ENCODE results near the gene MXI1.
"Not testable (repeated sequence)": the region's sequence is repeated elsewhere in the genome, so short reads cannot be mapped to it uniquely, and the experiment has no call there.

The MXI1 gene

GRCh38 chr10:110184398-110184797 is 23.0 kb upstream of the MXI1 start:
- no peak for DNase-seq

- DNase-seq: not testable (repeated sequence)
Observed at GRCh38 chr10:110185646-110186182, 21.7 kb upstream of the MXI1 start.

DNA sequence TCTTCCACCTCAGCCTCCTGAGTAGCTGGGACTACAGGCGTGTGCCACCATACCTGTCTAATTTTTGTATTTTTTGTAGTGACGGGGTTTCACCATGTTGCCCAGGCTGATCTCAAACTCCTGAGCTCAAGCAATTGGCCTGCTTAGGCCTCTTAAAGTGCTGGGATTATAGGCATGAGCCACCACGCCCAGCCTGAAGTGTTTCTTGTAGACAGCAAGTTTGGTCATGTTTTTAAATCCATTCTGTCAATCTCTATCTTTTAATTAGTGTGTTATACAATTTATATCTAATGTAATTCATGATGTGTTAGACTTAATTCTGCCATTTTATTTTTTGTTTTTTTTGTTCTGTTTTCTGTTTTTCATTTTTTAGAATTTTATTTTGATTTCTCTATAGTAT is 17.2 kb upstream of the MXI1 start:
- DNase-seq: no peak

GRCh38 chr10:110192552-110192951 is 14.9 kb upstream of the MXI1 start:
- DNase-seq: no peak

GRCh38 chr10:110200503-110200902 is 6.9 kb upstream of the MXI1 start:
- DNase-seq: no peak

DNA sequence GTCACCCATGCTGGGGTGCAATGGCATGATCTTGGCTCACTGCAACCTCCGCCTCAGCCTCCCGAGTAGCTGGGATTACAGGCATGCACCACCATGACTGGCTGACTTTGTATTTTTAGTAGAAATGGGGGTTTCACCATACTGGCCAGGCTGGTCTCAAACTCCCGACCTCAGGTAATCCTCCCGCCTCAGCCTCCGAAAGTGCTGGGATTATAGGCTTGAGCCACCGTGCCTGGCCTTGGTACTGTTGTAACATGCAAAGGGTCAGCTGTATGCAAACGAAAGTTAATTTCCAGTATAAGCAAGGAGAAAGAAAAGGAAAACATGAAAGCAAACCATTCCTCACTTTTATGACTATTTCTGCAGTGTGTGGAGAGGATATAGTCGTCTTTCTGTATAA is 6.4 kb upstream of the MXI1 start:
- DNase-seq: not testable (repeated sequence)

DNA sequence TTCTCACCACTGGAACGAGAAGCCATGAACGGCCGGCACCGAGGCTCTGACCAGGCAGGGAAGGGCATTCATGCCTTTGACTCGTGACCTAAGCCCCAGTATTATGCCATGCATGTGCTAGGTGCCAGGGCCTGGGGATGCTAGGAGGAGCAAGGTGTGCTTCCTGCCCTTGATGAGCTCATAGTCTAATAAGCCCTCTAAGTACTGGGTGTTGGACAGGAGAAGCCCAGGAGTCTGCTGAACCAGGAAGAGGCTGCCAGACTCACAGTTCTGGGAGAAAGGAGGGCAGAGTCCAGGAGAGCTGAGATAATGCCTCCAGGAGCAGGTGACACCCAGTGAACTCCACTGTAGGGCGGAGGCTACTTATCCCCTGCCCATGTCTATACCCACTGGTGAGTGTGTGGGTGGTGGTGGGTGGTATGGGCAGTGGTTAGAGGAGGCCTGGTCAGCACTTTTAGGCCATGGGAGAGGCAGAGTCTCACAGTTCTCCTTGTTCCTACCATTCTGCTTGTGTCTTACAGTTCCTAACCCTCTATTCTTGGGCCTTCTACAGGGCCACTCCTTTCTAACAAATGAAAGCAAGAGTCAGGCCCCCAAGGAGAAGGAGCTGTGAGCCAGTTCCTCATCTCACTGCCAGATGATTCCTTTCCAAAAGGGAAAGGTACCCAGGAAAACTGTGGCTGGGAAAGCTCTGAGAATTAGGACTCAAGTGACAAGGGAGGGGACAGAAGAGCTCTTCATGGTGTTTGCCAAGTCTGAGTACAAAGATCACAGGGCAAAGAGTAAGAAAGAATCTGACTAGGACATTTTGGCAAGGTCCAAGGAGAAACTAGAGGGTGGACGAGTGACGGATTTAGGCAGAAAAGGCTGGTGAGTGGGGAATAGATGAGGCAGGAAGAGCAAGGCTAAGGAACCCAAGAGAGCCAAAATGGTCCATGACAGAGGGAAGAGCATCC is 3.6 kb upstream of the MXI1 start:
- DNase-seq: no peak

- no peak for DNase-seq
Observed at GRCh38 chr10:110205051-110205675, 2.2 kb upstream of the MXI1 start.

GRCh38 chr10:110207805-110208613 is 604 bp downstream of the MXI1 start:
- peak; percentile 71 for DNase-seq

DNA sequence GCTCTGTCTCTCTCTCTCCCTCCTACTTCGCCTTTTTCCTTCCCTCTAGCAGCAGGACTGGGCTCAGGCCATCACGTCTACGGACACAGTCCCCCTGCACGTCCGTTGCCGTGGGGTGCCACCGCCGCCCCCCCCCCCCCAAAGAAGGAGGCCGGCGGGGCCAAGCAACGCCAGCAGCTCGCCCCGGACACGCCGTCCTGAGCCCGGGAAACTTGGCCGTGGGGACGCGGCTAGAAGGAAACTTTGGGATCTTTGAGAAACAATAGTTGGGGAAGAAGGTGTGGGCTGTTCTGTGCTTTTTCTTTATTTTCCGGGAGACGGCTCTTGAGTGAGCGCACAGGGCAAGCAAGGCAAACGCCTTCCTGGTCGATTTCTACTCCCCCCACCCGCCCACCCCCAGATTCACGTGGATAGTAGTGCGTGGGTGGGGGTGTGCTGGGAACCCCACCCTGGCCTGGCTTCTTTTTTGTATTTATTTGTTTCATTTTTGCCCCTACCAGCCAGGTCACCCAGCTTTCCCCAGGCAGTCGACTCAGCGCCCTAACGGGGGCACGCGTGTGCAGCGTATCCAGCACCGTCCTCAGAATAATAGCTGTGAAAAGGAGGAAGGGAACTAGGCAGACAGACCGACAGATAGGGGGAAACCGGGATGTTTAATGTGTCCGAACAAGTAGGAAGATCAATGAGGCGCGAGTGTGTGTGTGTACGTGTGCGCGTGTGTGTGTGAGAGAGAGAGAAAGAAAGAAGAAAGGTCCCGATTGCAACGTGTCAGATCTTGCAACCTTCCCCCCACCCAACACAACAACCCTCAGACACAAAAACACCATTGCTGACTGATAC is 1.4 kb downstream of the MXI1 start:
- no peak for DNase-seq

- DNase-seq: peak; percentile 84
Observed at GRCh38 chr10:110209454-110209925, 2.1 kb downstream of the MXI1 start.

- peak; percentile 69 for DNase-seq
Observed at GRCh38 chr10:110209926-110210673, 2.7 kb downstream of the MXI1 start.

- DNase-seq: peak; percentile 99
Observed at GRCh38 chr10:110210674-110211464, 3.5 kb downstream of the MXI1 start.

- DNase-seq: no peak
Observed at GRCh38 chr10:110211465-110211843, 4.0 kb downstream of the MXI1 start.

DNA sequence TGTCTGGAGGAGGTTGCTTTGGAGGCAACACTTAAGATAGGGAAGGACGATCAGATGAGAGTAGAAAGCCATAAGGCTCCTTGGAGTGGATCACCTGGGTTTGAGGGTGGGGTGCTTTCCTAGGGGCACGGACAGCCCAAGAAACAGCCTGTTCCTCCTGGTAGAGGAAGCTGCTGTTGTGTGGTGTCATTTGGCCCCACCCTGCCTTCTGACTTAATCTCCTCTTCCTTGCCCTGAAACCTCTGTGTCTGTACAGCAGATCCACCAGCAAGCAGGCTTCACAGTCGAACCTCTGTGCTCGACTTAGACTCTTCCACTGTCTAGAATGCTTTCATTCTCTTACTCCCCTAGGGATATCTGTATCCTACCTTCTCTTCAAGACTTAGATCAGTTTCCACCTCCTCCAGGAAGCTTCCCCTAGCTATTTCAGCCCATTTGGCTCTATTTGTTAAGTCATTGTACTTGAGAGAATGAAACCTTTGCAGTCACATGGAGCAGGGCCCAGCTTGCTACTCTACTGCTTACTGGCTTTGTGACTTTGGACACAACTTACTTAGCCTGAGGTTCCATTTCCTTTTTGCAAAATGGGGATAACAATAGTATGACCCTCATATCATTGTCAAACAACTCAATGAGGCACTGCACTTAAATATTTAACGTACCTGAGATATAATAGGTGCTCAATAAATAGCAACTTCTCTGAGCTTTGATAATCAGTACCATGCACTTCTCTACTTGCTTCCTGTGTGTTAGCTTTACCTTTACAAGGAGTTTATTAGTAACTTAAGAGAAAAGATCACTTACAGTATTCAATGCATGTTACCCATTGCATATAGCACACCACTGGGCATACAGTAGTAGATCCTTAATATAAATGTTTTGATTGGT is 5.0 kb downstream of the MXI1 start:
- DNase-seq: no peak

DNA sequence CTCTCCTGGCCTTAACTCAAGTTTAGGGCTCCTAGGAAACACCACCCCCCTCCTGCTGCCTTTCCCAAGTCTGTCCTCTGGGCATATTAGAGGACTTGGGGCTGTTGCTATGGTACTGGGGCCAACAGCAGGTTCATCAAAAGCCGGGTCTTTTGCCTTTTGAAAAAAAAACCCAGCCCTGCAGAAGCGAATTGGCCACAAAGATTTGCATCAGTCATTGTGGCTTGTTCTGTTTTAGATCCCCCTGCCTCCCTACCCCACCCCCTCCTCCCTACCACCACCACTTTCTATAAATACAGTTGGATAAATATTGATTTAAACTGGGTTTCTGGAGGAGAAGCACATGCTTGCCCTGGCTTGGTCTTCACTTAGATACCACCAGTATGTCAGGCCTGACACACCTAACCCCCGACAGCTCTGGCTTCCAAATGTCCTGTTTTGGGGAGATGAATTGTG is 7.0 kb downstream of the MXI1 start:
- DNase-seq: no peak

DNA sequence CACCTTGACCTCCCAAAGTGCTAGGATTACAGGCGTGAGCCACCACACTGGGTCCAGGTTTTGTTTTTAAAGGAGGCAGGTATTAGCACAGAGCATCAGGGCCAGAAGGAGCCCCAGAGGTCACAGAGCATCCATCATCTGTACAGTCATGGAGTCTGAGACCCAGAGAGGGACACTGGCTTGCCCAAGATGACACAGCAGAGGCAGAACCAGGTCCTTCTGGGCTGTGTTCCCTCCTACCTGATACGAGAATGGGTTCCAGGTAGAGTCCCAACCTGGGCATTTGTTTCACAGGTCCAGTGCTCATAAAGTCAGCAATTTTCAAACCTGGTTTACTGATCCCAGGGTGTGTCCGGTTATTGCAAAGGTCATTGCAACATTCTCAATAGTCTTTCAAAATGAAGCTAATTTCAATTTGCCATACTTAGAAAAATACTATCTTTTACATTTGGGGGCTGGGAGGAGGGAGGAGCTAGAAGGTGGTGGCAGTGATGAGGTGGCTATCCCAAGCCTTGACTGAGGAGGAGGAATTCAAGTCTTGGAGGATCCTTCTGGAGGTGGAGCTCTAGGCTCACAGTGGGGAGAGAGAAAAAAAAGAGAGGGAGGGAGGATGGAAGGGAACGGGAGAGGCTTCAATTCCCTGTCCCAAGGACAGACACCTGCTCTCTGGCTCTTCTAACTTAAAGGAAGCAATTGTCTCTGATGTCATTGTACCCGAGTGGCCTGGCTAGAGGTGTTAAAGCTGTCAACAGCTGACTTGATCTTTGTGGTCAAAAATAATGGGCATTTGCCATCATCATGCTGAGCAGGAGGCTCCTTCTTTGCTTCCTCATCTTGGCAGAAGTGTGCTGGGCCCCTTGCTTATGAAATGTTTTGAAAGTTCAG is 8.1 kb downstream of the MXI1 start:
- DNase-seq: no peak

- no peak for DNase-seq
Observed at GRCh38 chr10:110216240-110216639, 8.8 kb downstream of the MXI1 start.
